Non-pigmented ciliary epithelial cell (primary cell): ENCODE data around the gene PLCB4.
"Not testable (repeated sequence)": the region's sequence is repeated elsewhere in the genome, so short reads cannot be mapped to it uniquely, and the experiment has no call there.

Source experiments
- DNase-seq: peaks from one replicate; pipeline ENCODE4 v3.0.0-alpha.2; 2010; ENCODE audit warnings: low read depth

Gene PLCB4

DNA sequence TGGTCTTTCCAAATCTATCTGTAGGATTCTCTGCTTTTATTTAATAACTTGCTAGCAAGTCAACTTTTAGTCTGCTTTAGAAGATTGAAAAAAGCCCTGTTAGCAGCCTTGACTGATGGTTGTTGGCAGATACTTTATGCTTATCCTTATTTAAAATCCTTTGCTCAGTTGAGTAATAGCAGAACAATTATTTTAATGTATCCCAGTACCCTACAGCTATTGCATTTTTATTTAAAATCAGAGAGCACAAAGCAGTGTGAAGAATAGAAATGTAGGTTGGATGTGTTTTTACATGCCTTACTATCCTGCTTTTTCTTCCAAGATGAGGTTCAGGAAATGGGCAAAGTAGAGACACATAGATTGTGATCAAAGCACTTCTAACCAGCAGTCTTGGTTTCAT, 298.4 kb downstream of the PLCB4 start:
- DNase-seq, result no peak

- no peak for DNase-seq
These were observed 298.9 kb downstream of the PLCB4 start for GRCh38 chr20:9367746-9368145.

DNA sequence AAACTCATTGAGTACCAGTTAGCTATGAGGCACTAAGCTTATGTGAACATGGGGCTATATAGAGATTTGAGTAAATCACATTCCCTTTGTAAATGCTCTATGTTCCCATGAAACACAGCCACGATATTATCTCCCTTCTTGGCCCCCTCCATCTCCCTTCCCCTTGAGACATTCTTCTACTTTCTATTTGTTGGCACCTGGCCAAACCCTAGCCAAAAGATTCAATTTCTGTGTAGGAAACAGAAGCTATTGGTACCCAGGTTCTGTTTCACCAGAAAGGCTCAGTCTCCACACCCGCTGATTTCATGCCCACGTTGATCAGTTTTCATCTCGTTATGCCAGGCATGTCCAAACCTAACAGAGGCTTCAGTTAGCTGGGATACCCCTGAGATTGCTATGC, 300.0 kb downstream of the PLCB4 start:
- no peak for DNase-seq

DNA sequence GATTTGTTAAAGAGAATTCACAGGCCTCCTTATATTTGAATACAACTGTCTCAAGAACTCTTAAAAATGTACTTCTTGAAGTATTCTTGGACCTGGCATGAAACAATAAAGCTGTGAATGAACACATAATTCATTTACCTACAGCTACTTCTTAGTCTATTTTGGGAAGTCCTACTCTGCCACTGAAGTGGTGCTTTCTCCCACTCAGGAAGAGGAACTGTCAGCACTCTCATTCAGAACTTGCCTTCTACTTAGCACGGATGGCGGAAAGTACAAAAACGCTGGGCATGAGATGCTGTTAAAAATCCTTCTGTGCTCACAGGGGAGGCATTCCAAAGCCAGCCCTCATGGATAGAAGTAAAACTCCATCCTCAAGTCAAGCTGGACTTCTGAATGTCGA, 300.7 kb downstream of the PLCB4 start:
- DNase-seq, result no peak

- DNase-seq, result no peak
These were observed 305.2 kb downstream of the PLCB4 start for GRCh38 chr20:9374072-9374471.

GRCh38 chr20:9374480-9374879, 305.6 kb downstream of the PLCB4 start:
- no peak for DNase-seq

DNA sequence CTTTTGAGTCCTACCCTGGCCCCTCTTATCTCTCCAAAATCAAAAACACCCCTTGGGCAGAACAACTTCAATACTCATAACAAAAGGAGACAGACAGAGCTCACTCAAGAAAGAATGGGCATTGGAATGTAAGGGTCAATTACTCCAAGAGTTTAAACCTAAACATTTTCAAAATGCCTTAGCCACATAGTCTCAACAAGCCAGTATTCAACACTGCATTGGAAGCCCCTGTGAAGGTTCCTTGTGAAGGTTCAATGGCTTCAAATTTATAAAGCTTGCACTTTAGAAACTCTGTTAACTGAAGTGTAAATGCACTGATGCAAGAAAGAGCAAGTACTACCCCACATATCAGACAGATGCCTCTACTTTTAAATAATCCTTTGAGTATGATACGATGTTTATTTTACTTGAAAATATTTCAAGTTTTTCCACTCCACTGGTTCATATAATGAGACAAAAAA, 306.4 kb downstream of the PLCB4 start:
- no peak for DNase-seq

DNA sequence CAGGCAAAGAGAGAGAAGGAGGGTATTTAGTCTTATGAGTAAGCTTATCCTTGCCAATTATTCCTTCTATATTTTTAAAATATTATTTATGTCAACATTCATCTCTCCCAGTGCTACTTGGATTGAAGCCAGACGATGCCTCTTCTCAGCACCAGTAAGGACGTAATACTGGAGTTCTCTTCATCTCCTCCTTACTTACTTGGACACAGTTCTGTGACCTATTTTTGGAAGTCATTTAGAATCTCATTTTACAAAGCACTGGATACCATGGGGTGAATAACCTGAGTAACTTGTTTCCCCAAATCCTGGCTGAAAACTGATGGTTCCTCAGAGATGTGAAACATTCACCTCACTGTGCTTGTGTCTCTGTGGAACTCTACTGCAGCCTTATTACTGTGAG, 308.1 kb downstream of the PLCB4 start:
- no peak for DNase-seq

DNA sequence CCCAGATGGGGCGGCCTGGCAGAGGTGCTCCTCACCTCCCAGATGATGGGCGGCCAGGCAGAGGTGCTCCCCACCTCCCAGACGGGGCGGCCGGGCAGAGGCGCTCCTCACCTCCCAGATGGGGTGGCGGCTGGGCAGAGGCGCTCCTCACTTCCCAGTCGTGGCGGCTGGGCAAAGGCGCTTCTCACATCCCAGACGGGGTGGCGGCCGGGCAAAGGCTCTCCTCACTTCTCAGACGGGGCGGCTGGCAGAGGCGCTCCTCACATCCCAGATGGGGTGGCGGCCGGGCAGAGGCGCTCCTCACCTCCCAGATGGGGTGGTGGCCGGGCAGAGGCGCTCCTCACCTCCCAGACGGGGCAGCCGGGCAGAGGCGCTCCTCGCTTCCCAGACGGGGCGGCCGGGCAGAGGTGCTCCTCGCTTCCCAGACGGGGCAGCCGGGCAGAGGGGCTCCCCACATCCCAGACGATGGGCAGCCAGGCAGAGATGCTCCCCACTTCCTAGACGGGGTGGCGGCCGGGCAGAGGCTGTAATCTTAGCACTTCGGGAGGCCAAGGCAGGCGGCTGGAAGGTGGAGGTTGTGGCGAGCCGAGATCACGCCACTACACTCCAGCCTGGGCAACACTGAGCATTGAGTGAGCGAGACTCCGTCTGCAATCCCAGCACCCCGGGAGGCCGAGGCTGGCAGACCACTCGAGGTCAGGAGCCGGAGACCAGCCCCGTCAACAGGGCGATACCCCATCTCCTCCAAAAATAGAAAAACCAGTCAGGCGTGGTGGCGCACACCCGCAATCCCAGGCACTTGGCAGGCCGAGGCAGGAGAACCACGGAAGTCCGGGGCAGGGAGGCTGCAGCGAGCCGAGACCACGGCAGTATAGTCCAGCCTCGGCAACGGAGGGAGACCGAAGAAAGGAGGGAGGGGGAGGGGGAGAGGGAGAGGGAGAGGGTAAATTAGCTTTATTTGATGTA, 316.7 kb downstream of the PLCB4 start:
- not testable (repeated sequence) for DNase-seq

GRCh38 chr20:9388160-9388812, 319.4 kb downstream of the PLCB4 start:
- no peak for DNase-seq

- no peak for DNase-seq
These were observed 319.9 kb downstream of the PLCB4 start for GRCh38 chr20:9388813-9389161.

DNA sequence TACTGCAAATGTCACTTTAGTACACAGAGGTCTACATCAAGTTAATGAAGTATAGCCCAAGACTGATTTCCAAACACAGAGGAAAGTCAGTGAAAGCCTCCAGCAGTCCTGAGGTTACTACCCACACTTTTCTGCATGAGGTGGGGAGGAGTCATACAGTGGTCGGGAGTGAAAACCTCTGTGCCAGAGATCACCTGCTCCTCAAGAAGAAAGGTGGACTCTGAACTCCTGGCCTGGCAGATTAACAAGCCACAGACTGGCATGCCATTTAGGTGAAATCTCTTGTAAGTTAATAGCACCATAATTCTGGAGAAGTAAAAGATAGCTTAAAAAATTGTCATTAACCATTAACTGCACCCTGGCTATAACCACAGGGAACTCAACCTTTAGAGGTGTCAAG, 320.5 kb downstream of the PLCB4 start:
- DNase-seq, result no peak

DNA sequence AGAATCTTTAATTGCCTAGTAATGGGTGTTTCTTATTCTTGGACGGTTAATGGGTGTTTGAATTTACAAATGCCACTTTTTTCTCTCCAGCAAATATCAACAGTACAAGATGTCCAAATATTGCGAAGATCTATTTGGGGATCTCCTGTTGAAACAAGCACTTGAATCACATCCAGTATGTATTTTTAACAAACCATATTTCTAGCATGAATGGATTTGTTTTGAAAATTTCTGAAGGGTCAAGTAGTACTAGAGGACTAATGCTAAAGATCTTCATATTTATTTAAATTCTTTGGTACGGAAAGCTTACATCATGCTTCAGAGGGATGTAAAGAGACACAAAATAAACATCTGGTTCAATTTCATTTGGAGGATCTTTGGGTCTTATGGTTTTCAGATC, 321.6 kb downstream of the PLCB4 start:
- DNase-seq, result no peak

- no peak for DNase-seq
These were observed 324.3 kb downstream of the PLCB4 start for GRCh38 chr20:9392892-9393857.

DNA sequence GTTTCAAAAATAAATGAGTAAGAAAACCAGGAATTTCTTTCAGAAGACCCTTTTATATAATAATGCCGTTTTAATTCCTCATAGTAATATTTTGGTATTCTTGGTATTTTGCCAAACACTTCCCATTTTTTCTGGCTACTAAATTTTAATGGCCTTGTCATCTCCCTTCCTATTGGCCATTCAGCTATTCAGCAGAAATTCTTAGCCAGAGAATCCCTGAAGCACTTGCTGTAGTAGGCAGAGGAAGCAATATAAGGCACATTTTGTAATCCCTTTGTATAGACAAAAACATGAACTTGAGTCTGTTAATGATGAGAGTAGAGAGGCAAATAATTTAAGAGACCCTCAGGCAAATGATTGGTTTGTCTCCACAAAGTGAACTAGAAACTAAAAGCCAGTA, 327.1 kb downstream of the PLCB4 start:
- DNase-seq, result no peak

DNA sequence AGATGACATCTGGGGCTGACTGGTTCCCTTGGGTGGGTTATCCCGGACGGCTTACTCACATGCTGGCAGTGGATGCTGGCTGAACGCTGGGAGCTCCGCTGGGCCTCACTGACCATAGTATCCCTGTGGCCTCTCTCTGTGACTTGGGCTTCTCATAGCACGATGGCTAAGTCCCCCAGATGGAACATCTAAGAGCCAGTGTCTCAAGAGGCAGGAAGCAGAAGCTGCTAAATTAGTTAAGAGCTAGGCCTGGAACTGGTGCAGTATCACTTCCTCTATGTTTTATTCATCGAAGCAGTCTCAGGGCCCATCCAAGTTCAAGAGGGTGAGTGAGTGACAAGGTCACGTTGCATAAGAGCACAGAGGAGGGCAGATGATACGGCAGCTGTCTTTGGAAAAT, 329.0 kb downstream of the PLCB4 start:
- no peak for DNase-seq

- DNase-seq, result no peak
These were observed 330.0 kb downstream of the PLCB4 start for GRCh38 chr20:9398882-9399281.

DNA sequence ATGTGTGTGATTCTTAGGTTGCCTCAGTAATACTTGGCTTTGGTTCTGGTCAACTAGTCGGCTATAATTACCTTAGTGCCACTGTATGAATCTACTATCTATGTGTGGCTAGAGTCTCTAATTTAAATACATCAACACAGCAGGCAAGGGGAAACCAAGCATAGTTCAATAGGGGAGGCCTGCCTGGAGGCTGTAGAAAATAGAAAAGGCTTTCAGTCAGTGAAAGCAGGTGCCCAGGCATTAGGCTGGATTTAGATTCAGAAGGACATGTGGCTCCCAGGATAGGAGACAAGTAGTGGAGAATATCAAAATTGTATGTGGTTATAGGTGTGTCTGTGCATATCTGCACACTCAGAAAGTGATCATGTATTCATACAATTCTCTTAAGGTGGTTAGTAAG, 330.4 kb downstream of the PLCB4 start:
- no peak for DNase-seq

DNA sequence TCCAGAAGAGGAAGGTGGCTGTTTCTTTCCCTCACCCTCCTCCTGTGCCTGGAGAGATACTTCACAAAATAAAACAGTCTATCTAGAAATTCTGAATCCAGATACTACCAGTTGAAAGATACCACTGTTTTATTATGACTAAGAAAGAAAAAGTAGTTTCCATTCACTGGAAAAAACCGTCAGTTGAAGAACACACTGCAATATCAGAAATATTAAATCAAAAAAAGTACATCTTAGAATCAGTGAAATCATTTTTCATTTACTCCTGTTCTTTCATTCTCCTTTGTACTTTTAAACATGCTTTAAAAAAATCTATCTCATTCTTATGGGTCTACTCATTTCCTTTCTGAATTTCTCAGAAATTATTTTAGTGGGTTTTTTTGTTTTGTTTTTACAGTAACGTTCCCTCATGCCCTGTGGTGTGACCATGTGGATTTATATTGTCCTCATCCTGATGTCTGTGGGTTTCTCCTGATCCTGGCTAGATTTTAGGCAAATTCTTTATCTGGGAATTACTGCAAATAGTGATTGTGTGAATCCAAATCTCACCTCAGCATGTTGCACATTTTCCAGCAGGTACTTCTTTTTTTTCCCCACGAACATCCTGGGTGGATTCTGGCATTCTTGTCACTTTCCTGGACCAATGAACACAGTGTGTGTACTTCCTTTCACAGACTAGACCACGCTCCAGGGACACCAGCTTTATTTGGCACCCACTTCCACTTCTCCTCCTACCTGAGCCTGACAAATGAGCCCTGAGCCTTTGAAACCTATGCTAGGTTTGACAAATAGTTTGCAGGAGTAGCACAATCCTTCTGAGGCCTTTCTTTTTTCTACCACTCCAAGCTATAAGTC, 331.5 kb downstream of the PLCB4 start:
- DNase-seq, result no peak

- no peak for DNase-seq
These were observed 332.5 kb downstream of the PLCB4 start for GRCh38 chr20:9401371-9401770.

DNA sequence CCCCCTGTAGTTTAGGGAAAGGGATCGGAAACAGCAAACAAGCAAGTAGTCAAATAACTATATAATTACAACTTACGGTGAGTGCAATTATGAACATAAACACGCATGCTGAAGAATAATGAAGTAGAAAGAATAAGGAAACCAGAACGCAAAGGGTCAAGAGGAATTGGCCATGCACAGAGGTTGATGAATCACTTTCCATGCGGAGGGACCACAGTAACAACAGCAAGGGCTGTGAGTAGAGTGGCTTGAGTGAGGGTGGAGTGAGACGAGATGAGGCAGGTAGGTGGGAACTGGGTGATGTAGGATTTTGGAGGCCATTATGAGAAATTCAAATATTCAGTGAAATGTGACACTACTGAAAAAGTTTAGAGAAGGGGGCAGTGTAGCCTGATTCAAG, 333.3 kb downstream of the PLCB4 start:
- no peak for DNase-seq
